Measurements from ENCODE around the gene NPPC.
"Not testable (repeated sequence)": the region's sequence is repeated elsewhere in the genome, so short reads cannot be mapped to it uniquely, and the experiment has no call there.

NPPC gene

GRCh38 chr2:231884438-231885140 lies 41.6 kb downstream of the NPPC start:
- no peak for TF ChIP-seq CTCF (IDR thresholded peaks at IDR 0.05; ENCODE audit: unreplicated experiment in 3 of 3)
- no peaks in the 10 kb centered on the region for H3K36me3 Mint-ChIP-seq (ENCODE audit: low read depth)
- H3K27ac Mint-ChIP-seq = peak overlapping the region; percentile 81 to 88 (median 84)
- peaks cover 34% of the 10 kb centered on the region for H3K4me1 Mint-ChIP-seq
- H3K27me3 Mint-ChIP-seq (ENCODE audit: low read depth) = peaks cover 22% of the 10 kb centered on the region
- peak overlapping the region in 1 of 3 experiments; percentile 16 for H3K4me3 Mint-ChIP-seq
- H3K9me3 Mint-ChIP-seq = peaks cover 19% of the 10 kb centered on the region

- H3K36me3 Mint-ChIP-seq (ENCODE audit: low read depth) = no peaks in the 10 kb centered on the region
- H3K27ac Mint-ChIP-seq = peak overlapping the region; percentile 81 to 88 (median 84)
- H3K27me3 Mint-ChIP-seq (ENCODE audit: low read depth) = peaks cover 29% of the 10 kb centered on the region
- TF ChIP-seq CTCF (IDR thresholded peaks at IDR 0.05; ENCODE audit: unreplicated experiment in 3 of 3) = no peak
- peak overlapping the region in 2 of 3 experiments; percentile 6 to 8 for H3K4me3 Mint-ChIP-seq
- H3K9me3 Mint-ChIP-seq = peaks cover 19% of the 10 kb centered on the region
- peaks cover 39% of the 10 kb centered on the region for H3K4me1 Mint-ChIP-seq
Measured at GRCh38 chr2:231883468-231883881, 42.7 kb downstream of the NPPC start.

DNA sequence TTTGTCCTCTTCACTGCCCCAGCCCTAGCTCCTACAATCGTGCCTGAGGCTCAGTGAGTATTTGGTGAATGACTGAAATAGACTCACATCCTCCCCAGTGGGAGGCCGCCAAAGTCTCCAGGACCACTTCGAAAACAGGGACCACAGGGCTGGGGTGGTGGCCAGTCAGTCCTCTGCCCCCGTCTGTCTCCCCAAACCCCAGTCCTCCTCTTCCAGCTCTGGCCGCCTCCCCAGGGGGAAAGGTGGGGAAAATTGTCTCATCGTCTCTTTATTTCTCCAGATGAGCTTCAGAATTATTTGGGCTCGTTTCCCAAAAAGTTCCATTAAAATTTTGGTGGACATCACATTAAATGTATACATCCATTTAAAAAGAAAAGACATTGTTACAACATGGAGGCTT lies 43.5 kb downstream of the NPPC start:
- Mint-ChIP-seq H3K27me3 (ENCODE audit: low read depth) (peaks cover 31% of the 10 kb centered on the region), H3K27ac (peak overlapping the region; percentile 81 to 88 (median 84)), H3K36me3 (ENCODE audit: low read depth) (no peaks in the 10 kb centered on the region), H3K9me3 (peaks cover 14% of the 10 kb centered on the region), H3K4me3 (peak overlapping the region in 1 of 3 experiments; percentile 12), H3K4me1 (peaks cover 39% of the 10 kb centered on the region)
- TF ChIP-seq CTCF (IDR thresholded peaks at IDR 0.05; ENCODE audit: unreplicated experiment in 3 of 3) = no peak

GRCh38 chr2:231880371-231880770 lies 45.8 kb downstream of the NPPC start:
- H3K4me3 Mint-ChIP-seq; H3K9me3 Mint-ChIP-seq; H3K36me3 Mint-ChIP-seq (ENCODE audit: low read depth): not testable (repeated sequence)
- H3K27me3 Mint-ChIP-seq (ENCODE audit: low read depth) = peaks cover 26% of the 10 kb centered on the region
- H3K27ac Mint-ChIP-seq = peak overlapping the region in 2 of 3 experiments; percentile 5 to 7
- peaks cover 39% of the 10 kb centered on the region for H3K4me1 Mint-ChIP-seq

DNA sequence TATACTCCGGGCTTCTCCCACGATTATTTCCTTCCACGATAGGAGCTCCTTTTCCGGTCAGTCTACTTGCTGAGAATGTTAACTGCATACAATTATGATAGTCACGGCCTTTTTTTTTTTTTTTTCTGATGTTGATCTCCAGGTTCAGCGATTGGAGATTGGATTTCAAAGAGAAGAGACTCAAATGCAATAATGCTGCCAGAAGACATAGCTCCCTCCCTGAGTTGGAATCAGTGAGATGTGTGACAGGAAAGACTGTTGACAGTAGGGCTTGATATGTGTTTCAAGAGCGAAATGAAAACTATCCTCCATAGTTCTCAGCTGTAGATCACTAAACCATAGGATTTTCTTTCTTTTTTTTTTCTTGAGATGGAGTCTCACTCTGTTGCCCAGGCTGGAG lies 47.0 kb downstream of the NPPC start:
- Mint-ChIP-seq H3K4me3 (peak overlapping the region in 1 of 3 experiments; percentile 13), H3K27ac (peak overlapping the region; percentile 15 to 62 (median 41)), H3K9me3 (no peaks in the 10 kb centered on the region), H3K4me1 (peaks cover 31% of the 10 kb centered on the region), H3K27me3 (ENCODE audit: low read depth) (peaks cover 18% of the 10 kb centered on the region), H3K36me3 (ENCODE audit: low read depth) (no peaks in the 10 kb centered on the region)
- no peak for TF ChIP-seq CTCF (IDR thresholded peaks at IDR 0.05; ENCODE audit: unreplicated experiment in 3 of 3)

DNA sequence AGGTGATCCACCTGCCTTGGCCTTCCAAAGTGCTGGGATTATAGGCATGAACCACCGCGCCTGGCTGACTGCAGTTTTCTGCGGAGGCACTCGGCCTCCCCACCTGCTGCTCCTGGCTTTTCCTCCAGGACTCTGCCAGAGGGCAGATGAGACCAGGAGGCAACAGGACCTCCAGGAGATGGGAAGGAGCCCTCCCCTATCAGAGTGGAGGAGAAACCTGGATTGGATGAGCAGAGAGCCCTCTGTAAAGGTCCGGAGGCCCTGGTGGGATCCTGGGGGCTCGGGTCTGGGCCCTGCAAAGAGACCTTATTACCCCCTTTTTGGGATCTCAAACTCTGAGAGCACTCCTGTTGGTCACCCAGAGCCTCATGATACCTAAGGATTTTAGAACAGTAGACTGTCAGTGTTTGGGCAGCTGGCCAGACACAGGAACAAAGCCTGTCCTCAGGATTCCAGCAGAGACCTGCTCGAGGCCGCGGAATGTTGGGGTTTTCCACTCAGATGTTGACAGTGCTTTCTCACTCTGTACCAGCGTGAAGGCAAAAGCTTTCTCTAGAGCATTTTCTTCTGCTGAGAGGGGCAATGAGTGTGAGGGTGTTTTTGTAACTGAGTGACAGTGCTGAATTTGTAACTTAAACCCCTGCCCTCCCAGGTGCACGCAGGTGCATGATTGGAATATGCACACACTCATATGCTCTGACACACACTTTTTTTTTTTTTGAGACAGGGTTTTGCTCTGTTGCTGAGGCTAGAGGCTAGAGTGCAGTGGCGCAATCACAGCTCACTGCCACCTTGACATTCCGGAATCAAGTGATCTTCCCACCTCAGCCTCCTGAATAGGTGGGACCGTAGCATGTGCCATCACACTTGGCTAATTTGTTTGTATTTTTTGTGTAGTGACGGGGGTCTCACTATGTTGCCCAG lies 48.4 kb downstream of the NPPC start:
- Mint-ChIP-seq H3K27ac (no peak overlapping the region), H3K36me3 (ENCODE audit: low read depth) (no peaks in the 10 kb centered on the region)
- TF ChIP-seq CTCF (IDR thresholded peaks at IDR 0.05; ENCODE audit: unreplicated experiment in 3 of 3) = no peak

More for the DNA sequence above, 48.4 kb downstream of the NPPC start:
- Mint-ChIP-seq H3K4me3 (no peak overlapping the region), H3K4me1 (peaks cover 17% of the 10 kb centered on the region), H3K27me3 (ENCODE audit: low read depth) (peaks cover 18% of the 10 kb centered on the region), H3K9me3 (no peaks in the 10 kb centered on the region)
